22Rv1 (cell line): Measurements from ENCODE around the gene ATXN10.

Experiments used
- CTCF ChIP-seq: fragments of 450-650 bp; IDR thresholded peaks from 2 replicates; pipeline ENCODE4 v1.5.1; 2017; ENCODE audit warnings: mild to moderate bottlenecking
- ZFX ChIP-seq: fragments of 450-650 bp; IDR thresholded peaks from 2 replicates; pipeline ENCODE4 v1.6.1; 2017; ENCODE audit warnings: antibody characterized with exemption, borderline replicate concordance

GRCh38 chr22:45845076-45845487 is 173.4 kb downstream of the ATXN10 start:
- no peak for TF ChIP-seq CTCF
- TF ChIP-seq ZFX = no peak
